SK-N-SH (cell line): ENCODE data around the gene LAMB1. TPM values are rescaled to one million over a fixed set of nuclear protein-coding genes. Genes with fewer than 3 reads are reported as not detected.

ENCODE experiments used
- CTCF ChIA-PET: fragments of 300-600, 350-600 bp; formaldehyde crosslinking; extraction: SDS; loops from one replicate; lab custom pipeline; 2021; lab: Yijun Ruan, JAX
- POLR2A ChIA-PET: fragments of 350-600 bp; sonication (Branson Sonifier 250); formaldehyde crosslinking; extraction: SDS; loops from one replicate; lab custom pipeline; 2020; ENCODE audit warnings: antibody characterized with exemption, inconsistent platforms; lab: Yijun Ruan, JAX
- DNase-seq: peaks from one replicate; pipeline ENCODE4 v3.0.0; 2012
- H2AFZ ChIP-seq: fragments of 200-600 bp; sonication (generic); 2 replicates; pipeline ENCODE4 v1.8.1; 2016; ENCODE audit warnings: antibody characterized with exemption, mild to moderate bottlenecking, low read depth
- H3F3A ChIP-seq: fragments of 200-600 bp; sonication (generic); replicated peaks from 2 replicates; pipeline ENCODE3; 2016; ENCODE audit warnings: antibody characterized with exemption, mild to moderate bottlenecking; ENCODE audit not compliant: insufficient read depth
- H3K27ac ChIP-seq, 2 experiments: fragments of 200-500 bp in 1 of 2; fragments of 200-600 bp in 1 of 2; sonication (Bioruptor generic) in 1 of 2; sonication (generic), shearing (Covaris generic) in 1 of 2; 2 replicates each; pipeline versions ENCODE4 v1.5.1 to v1.6.1; 2014 to 2016; ENCODE audit warnings: low read depth in 2 of 2, inconsistent platforms in 1 of 2, low read length in 1 of 2, mild to moderate bottlenecking in 1 of 2, mixed read lengths in 1 of 2
- H3K27me3 ChIP-seq: fragments of 200-600 bp; sonication (generic), shearing (Covaris generic); 2 replicates; pipeline ENCODE4 v1.6.1; 2016; ENCODE audit warnings: mixed run types; ENCODE audit not compliant: insufficient read depth
- H3K36me3 ChIP-seq, 2 experiments: fragments of 200-500 bp in 1 of 2; fragments of 200-600 bp in 1 of 2; sonication (Bioruptor generic) in 1 of 2; sonication (generic) in 1 of 2; replicated peaks in 1 of 2; 2 replicates each; pipeline versions ENCODE3 to v1.5.1; 2014 to 2016; ENCODE audit warnings: low read length in 1 of 2, mild to moderate bottlenecking in 1 of 2; ENCODE audit not compliant: insufficient read depth in 2 of 2, control insufficient read depth in 1 of 2
- H3K4me1 ChIP-seq, 2 experiments: fragments of 200-500 bp in 1 of 2; fragments of 200-600 bp in 1 of 2; sonication (Bioruptor generic) in 1 of 2; sonication (generic), shearing (Covaris generic) in 1 of 2; 2 replicates each; pipeline versions ENCODE4 v1.5.1 to v1.6.1; 2014 to 2016; ENCODE audit warnings: low read depth in 1 of 2, low read length in 1 of 2, mixed run types in 1 of 2; ENCODE audit not compliant: insufficient read depth in 2 of 2, control insufficient read depth in 1 of 2
- H3K4me2 ChIP-seq: fragments of 200-600 bp; sonication (generic), shearing (Covaris generic); 2 replicates; pipeline ENCODE4 v1.6.1; 2017; ENCODE audit warnings: mixed run types
- H3K4me3 ChIP-seq, 2 experiments: fragments of 200-500 bp in 1 of 2; fragments of 200-600 bp in 1 of 2; sonication (Bioruptor generic) in 1 of 2; sonication (generic), shearing (Covaris generic) in 1 of 2; 2 replicates each; pipeline versions ENCODE4 v1.5.1 to v1.8.1; 2014 to 2016; ENCODE audit warnings: low read depth in 2 of 2, inconsistent platforms in 1 of 2, low read length in 1 of 2, mild to moderate bottlenecking in 1 of 2, mixed read lengths in 1 of 2, moderate library complexity in 1 of 2
- H3K79me2 ChIP-seq: fragments of 200-600 bp; sonication (generic); 2 replicates; pipeline ENCODE4 v1.8.1; 2017; ENCODE audit warnings: mild to moderate bottlenecking; ENCODE audit not compliant: insufficient read depth
- H3K9ac ChIP-seq: fragments of 200-600 bp; sonication (generic); 2 replicates; pipeline ENCODE4 v1.6.1; 2017; ENCODE audit warnings: mixed run types
- H3K9me2 ChIP-seq: fragments of 200-600 bp; sonication (generic); 2 replicates; pipeline ENCODE4 v1.6.1; 2017; ENCODE audit warnings: mixed run types
- H3K9me3 ChIP-seq: fragments of 200-600 bp; sonication (generic); 2 replicates; pipeline ENCODE4 v1.6.1; 2017; ENCODE audit warnings: mixed run types, mild to moderate bottlenecking, moderate library complexity
- H4K20me1 ChIP-seq: fragments of 200-600 bp; sonication (generic); 2 replicates; pipeline ENCODE4 v1.6.1; 2017; ENCODE audit warnings: mild to moderate bottlenecking, mixed run types; ENCODE audit not compliant: insufficient read depth
- CTCF ChIP-seq: fragments of 200-600 bp; sonication (generic); IDR thresholded peaks from 2 replicates; pipeline ENCODE4 v1.6.1; 2017; ENCODE audit warnings: antibody characterized with exemption, mild to moderate bottlenecking, moderate library complexity
- ELF1 ChIP-seq: IDR thresholded peaks from 2 replicates; pipeline ENCODE4 v1.4.0; 2012
- EP300 ChIP-seq, 2 experiments: IDR thresholded peaks; 2 replicates each; pipeline versions ENCODE4 v1.4.0 to v1.6.1; 2012; ENCODE audit warnings: borderline replicate concordance in 1 of 2, low read depth in 1 of 2, low read length in 1 of 2
- FOXJ3 ChIP-seq: sonication (generic); formaldehyde crosslinking; IDR thresholded peaks from 2 replicates; pipeline ENCODE4 v1.5.1; 2020; ENCODE audit warnings: mild to moderate bottlenecking, missing genetic modification reagents
- GABPA ChIP-seq: IDR thresholded peaks from 2 replicates; pipeline ENCODE4 v1.4.0; 2012; ENCODE audit warnings: low read depth, mild to moderate bottlenecking
- IRF3 ChIP-seq: fragments of 150-350 bp; IDR thresholded peaks from 2 replicates; pipeline ENCODE4 v1.6.1; 2016; ENCODE audit warnings: mild to moderate bottlenecking, low read depth, low read length
- MEF2A ChIP-seq: IDR thresholded peaks from 2 replicates; pipeline ENCODE4 v1.4.0; 2012; ENCODE audit warnings: low read depth, borderline replicate concordance
- RFX5 ChIP-seq: IDR thresholded peaks from 2 replicates; pipeline ENCODE4 v1.6.1; 2012; ENCODE audit warnings: mild to moderate bottlenecking, improper control_type of control experiment, low read length
- RXRA ChIP-seq: IDR thresholded peaks from 2 replicates; pipeline ENCODE4 v1.4.0; 2012; ENCODE audit warnings: low read depth, mild to moderate bottlenecking, borderline replicate concordance
- SIN3A ChIP-seq: IDR thresholded peaks from 2 replicates; pipeline ENCODE4 v1.6.1; 2012; ENCODE audit warnings: low read depth, mild to moderate bottlenecking, low read length, moderate library complexity, borderline replicate concordance
- SMC3 ChIP-seq: IDR thresholded peaks from 2 replicates; pipeline ENCODE4 v1.6.1; 2012; ENCODE audit warnings: low read depth, low read length, improper control_type of control experiment
- TAF1 ChIP-seq: IDR thresholded peaks from 2 replicates; pipeline ENCODE4 v1.6.1; 2012; ENCODE audit warnings: low read depth, mild to moderate bottlenecking, low read length, moderate library complexity, borderline replicate concordance
- TEAD4 ChIP-seq: IDR thresholded peaks from 2 replicates; pipeline ENCODE4 v1.4.0; 2012; ENCODE audit warnings: mild to moderate bottlenecking, borderline replicate concordance; ENCODE audit not compliant: insufficient read depth
- WGBS: methylation state at CpG from one replicate; pipeline ENCODE4 v1.1.6; 2017; ENCODE audit warnings: low lambda C conversion rate; 5-methylcytosine and 5-hydroxymethylcytosine counted together
- polyA plus RNA-seq, 3 experiments: library from polyadenylated mRNA; depleted of rRNA; stranded (reverse); fragments of >200 nt; gene quantifications; 2 replicates each; pipeline ENCODE4 v1.2.3, GENCODE V29; 2012
- TF ChIP-seq, protein P1 (sequence below): IDR thresholded peaks from 2 replicates; pipeline ENCODE4; 2012
- TF ChIP-seq, protein P2 (sequence below): IDR thresholded peaks from 2 replicates; pipeline ENCODE4 v1.4.0; 2012; ENCODE audit warnings: low read depth, borderline replicate concordance

The LAMB1 gene
- polyA plus RNA-seq, 1 of the 3 experiments (the other 2 are of a cell fraction): 435 TPM

DNA sequence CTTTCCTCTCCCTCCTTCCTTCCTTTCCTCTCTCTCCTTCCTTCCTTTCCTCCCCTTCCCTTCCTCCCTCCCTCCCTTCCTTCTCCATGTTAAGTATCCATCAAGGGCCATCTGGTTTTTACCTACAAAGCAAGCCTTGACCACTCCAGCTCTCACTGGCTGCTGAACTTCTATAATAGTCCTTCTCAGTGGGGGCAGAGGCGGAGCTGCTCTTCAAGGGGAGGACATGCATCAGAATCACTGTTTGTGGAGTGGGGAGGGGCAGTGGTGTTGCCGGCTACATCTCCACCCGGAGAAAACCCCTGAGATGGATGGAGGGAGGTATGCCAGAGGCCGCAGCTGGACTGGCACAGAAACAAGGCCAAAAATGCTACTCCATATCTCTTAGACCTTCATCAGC, 25.9 kb downstream of the LAMB1 start (continued):
- TF ChIP-seq CTCF: no peak

- POLR2A ChIA-PET: no interaction called here
- no peak for TF ChIP-seq TAF1
- no peak for TF ChIP-seq MEF2A
- TF ChIP-seq SMC3: no peak
- TF ChIP-seq IRF3: no peak
- TF ChIP-seq SIN3A: no peak
- TF ChIP-seq, protein P1, sequence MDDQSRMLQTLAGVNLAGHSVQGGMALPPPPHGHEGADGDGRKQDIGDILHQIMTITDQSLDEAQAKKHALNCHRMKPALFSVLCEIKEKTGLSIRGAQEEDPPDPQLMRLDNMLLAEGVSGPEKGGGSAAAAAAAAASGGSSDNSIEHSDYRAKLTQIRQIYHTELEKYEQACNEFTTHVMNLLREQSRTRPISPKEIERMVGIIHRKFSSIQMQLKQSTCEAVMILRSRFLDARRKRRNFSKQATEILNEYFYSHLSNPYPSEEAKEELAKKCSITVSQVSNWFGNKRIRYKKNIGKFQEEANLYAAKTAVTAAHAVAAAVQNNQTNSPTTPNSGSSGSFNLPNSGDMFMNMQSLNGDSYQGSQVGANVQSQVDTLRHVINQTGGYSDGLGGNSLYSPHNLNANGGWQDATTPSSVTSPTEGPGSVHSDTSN: no peak
- no peak for TF ChIP-seq ELF1
- no peak for TF ChIP-seq RFX5
- no peak for TF ChIP-seq GABPA
- no peak for TF ChIP-seq CTCF
- no peak for TF ChIP-seq TEAD4
- no peak for TF ChIP-seq RXRA
- TF ChIP-seq FOXJ3 (CRISPR knock-in tag): no peak
- TF ChIP-seq, protein P2, sequence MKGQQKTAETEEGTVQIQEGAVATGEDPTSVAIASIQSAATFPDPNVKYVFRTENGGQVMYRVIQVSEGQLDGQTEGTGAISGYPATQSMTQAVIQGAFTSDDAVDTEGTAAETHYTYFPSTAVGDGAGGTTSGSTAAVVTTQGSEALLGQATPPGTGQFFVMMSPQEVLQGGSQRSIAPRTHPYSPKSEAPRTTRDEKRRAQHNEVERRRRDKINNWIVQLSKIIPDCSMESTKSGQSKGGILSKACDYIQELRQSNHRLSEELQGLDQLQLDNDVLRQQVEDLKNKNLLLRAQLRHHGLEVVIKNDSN: no peak
- TF ChIP-seq EP300 (IDR thresholded peaks at IDR 0.05; ENCODE audit: borderline replicate concordance in 1 of 2, low read depth in 1 of 2, low read length in 1 of 2): no peak
- TF ChIP-seq, all 33 proteins: peak for 0
- CTCF ChIA-PET: no interaction called here
- H3K4me3 ChIP-seq: no peak overlapping the region
- no peak overlapping the region for H2AFZ ChIP-seq
- H4K20me1 ChIP-seq: peaks cover 9% of the 10 kb centered on the region; the same call in 1 of the 2 replicates
- H3K27me3 ChIP-seq: no peaks in the 10 kb centered on the region
- no peaks in the 10 kb centered on the region for H3K9me2 ChIP-seq
- peaks cover 37% of the 10 kb centered on the region for H3F3A ChIP-seq
- DNase-seq: no peak
- no peak overlapping the region for H3K27ac ChIP-seq
- peaks cover 90 to 95% of the 10 kb centered on the region in 2 experiments for H3K36me3 ChIP-seq
- WGBS: 97% methylated on average over 1 of the region's 1 CpG
- no peaks in the 10 kb centered on the region for H3K9me3 ChIP-seq
- H3K4me2 ChIP-seq: no peak overlapping the region
- H3K79me2 ChIP-seq: peaks cover 32% of the 10 kb centered on the region; the same call in 1 of the 2 replicates
- H3K9ac ChIP-seq: no peak overlapping the region
- H3K4me1 ChIP-seq: peaks cover 5 to 14% of the 10 kb centered on the region in 2 experiments
Observed at GRCh38 chr7:107976620-107977019, 26.3 kb downstream of the LAMB1 start.
